Hepatocyte (in vitro differentiated cells): ENCODE results near the gene MYBPC3.

Source experiments
- EZH2 ChIP-seq: fragments of 200-600 bp; sonication (generic); IDR thresholded peaks from 2 replicates; pipeline ENCODE4 v1.6.1; 2016; ENCODE audit warnings: antibody characterized with exemption, mild to moderate bottlenecking, borderline replicate concordance
- EZH2phosphoT487 ChIP-seq: fragments of 200-600 bp; sonication (generic); IDR thresholded peaks from one replicate; pipeline ENCODE4 v1.6.1; 2018; ENCODE audit warnings: antibody characterized with exemption, mild to moderate bottlenecking, low read depth, moderate library complexity; ENCODE audit not compliant: unreplicated experiment, severe bottlenecking
- TF ChIP-seq, protein P1 (sequence below): fragments of 200-600 bp; sonication (generic); IDR thresholded peaks from 2 replicates; pipeline ENCODE4 v1.5.1; 2016; ENCODE audit warnings: antibody characterized with exemption, mild to moderate bottlenecking; ENCODE audit not compliant: poor library complexity

DNA sequence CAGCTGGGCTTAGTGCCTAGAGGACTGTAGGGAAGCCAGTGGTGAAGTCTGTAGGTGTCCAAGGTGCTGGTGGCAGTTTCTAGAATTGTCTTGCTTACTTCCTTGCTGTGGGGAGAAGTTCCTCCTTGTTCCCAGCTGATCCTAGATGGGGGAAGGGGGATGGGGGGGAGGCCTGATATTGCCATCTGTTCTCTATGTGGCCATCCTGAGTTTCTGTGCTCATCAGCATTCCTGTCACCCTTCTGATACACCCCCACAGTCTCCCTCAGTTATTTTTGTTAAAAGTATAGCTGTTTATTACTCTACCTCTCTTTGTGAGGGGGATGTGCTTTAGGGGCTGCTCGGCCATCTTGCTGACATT, 46.0 kb downstream of the MYBPC3 start:
- TF ChIP-seq, protein P1, sequence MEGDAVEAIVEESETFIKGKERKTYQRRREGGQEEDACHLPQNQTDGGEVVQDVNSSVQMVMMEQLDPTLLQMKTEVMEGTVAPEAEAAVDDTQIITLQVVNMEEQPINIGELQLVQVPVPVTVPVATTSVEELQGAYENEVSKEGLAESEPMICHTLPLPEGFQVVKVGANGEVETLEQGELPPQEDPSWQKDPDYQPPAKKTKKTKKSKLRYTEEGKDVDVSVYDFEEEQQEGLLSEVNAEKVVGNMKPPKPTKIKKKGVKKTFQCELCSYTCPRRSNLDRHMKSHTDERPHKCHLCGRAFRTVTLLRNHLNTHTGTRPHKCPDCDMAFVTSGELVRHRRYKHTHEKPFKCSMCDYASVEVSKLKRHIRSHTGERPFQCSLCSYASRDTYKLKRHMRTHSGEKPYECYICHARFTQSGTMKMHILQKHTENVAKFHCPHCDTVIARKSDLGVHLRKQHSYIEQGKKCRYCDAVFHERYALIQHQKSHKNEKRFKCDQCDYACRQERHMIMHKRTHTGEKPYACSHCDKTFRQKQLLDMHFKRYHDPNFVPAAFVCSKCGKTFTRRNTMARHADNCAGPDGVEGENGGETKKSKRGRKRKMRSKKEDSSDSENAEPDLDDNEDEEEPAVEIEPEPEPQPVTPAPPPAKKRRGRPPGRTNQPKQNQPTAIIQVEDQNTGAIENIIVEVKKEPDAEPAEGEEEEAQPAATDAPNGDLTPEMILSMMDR, result no peak
- TF ChIP-seq EZH2 (no peak), EZH2phosphoT487 (no peak)
